A673 (cell line): ENCODE data around the gene EPHA8. TPM values are rescaled to one million over a fixed set of nuclear protein-coding genes. Genes with fewer than 3 reads are reported as not detected.

Experiments
- BruUV-seq: library from RNA; stranded (reverse); fragments of 400-500 nt; replicated peaks from 2 replicates; lab custom pipeline; 2021; lab: Mats Ljungman, UMichigan
- CTCF ChIA-PET: fragments of 300-600 bp; sonication (Branson Sonifier 250); formaldehyde crosslinking; loops from one replicate; lab custom pipeline; 2022; ENCODE audit warnings: antibody characterized with exemption; lab: Charles Lee
- POLR2A ChIA-PET: fragments of 300-600 bp; sonication (Branson Sonifier 250); formaldehyde crosslinking; loops from one replicate; lab custom pipeline; 2022; ENCODE audit warnings: antibody characterized with exemption; ENCODE audit not compliant: low non-redundant PET; lab: Charles Lee
- DNase-seq: peaks from one replicate; pipeline ENCODE4 v3.0.0-alpha.2; 2015; ENCODE audit warnings: low spot score
- H3K27ac ChIP-seq: fragments of 200-600 bp; sonication (generic); 2 replicates; pipeline ENCODE4 v1.5.1; 2016; ENCODE audit warnings: mixed run types, low read depth, mild to moderate bottlenecking, mixed read lengths, antibody characterized with exemption, low read length; ENCODE audit not compliant: poor library complexity, severe bottlenecking
- H3K27me3 ChIP-seq: fragments of 200-600 bp; sonication (generic); replicated peaks from 2 replicates; pipeline ENCODE4 v1.6.1; 2017; ENCODE audit warnings: mixed run types, low read depth, mild to moderate bottlenecking, mixed read lengths, antibody characterized with exemption, low read length; ENCODE audit not compliant: insufficient read depth, poor library complexity
- H3K36me3 ChIP-seq: fragments of 200-600 bp; sonication (generic); 2 replicates; pipeline ENCODE4 v1.6.1; 2016; ENCODE audit warnings: mixed run types, mild to moderate bottlenecking, mixed read lengths, antibody characterized with exemption, low read length; ENCODE audit not compliant: insufficient read depth, poor library complexity, severe bottlenecking
- H3K4me1 ChIP-seq: fragments of 200-600 bp; sonication (generic); 2 replicates; pipeline ENCODE4 v1.6.1; 2017; ENCODE audit warnings: mixed run types, mild to moderate bottlenecking, mixed read lengths, antibody characterized with exemption, low read length; ENCODE audit not compliant: insufficient read depth, poor library complexity, severe bottlenecking
- H3K4me3 ChIP-seq: fragments of 200-600 bp; sonication (generic); 2 replicates; pipeline ENCODE4 v1.5.1; 2016; ENCODE audit warnings: low read depth, mixed run types, mild to moderate bottlenecking, mixed read lengths, low read length; ENCODE audit not compliant: poor library complexity, severe bottlenecking
- H3K9me3 ChIP-seq: fragments of 200-600 bp; sonication (generic); 2 replicates; pipeline ENCODE4 v1.6.1; 2016; ENCODE audit warnings: mixed run types, low read depth, mild to moderate bottlenecking, mixed read lengths, antibody characterized with exemption, low read length; ENCODE audit not compliant: poor library complexity, severe bottlenecking
- CTCF ChIP-seq: fragments of 300-800, 200-600 bp; sonication (generic); conservative IDR thresholded peaks from 2 replicates; pipeline ENCODE4 v1.5.1; 2017; ENCODE audit warnings: low read depth, mild to moderate bottlenecking, antibody characterized with exemption, low read length, moderate library complexity, mixed read lengths
- EZH2 ChIP-seq: fragments of 200-600 bp; sonication (generic); IDR thresholded peaks from 2 replicates; pipeline ENCODE4 v1.6.1; 2017; ENCODE audit warnings: borderline replicate concordance, low read depth, mild to moderate bottlenecking, mixed read lengths, antibody characterized with exemption, low read length; ENCODE audit not compliant: poor library complexity, severe bottlenecking
- intact Hi-C: fragments of 100-400 bp; cut with micrococcal nuclease; formaldehyde crosslinking; loops from one replicate; pipeline ENCODE4 v1.10.0; 2022; ENCODE audit not compliant: unreplicated experiment
- total RNA-seq: library from RNA; stranded (reverse); gene quantifications from 2 replicates; pipeline ENCODE4 v1.2.3, GENCODE V29; 2021

Gene EPHA8
- total RNA-seq, 1 experiment from 2014 or later = not detected

GRCh38 chr1:22597996-22598395, 34.7 kb downstream of the EPHA8 start:
- CTCF ChIA-PET = no interaction called here
- H3K36me3 ChIP-seq = no peaks in the 10 kb centered on the region
- intact Hi-C loops = no loop called here
- H3K27ac ChIP-seq = no peak overlapping the region
- H3K4me1 ChIP-seq = no peaks in the 10 kb centered on the region
- no TSS peak for BruUV-seq
- no peak overlapping the region for H3K4me3 ChIP-seq
- DNase-seq = no peak
- no peaks in the 10 kb centered on the region for H3K9me3 ChIP-seq
- TF ChIP-seq EZH2 (no peak), CTCF (no peak)
- H3K27me3 ChIP-seq = peaks cover 60% of the 10 kb centered on the region
- POLR2A ChIA-PET = no interaction called here

GRCh38 chr1:22598736-22599135, 35.4 kb downstream of the EPHA8 start:
- Histone ChIP-seq H3K4me1 (no peaks in the 10 kb centered on the region), H3K27ac (no peak overlapping the region), H3K36me3 (no peaks in the 10 kb centered on the region), H3K9me3 (no peaks in the 10 kb centered on the region), H3K27me3 (peaks cover 61% of the 10 kb centered on the region), H3K4me3 (no peak overlapping the region)
- no peak for DNase-seq
- no peak for TF ChIP-seq CTCF
- BruUV-seq = no TSS peak
- intact Hi-C loops = no loop called here
- CTCF ChIA-PET = no interaction called here
- POLR2A ChIA-PET = no interaction called here

- Histone ChIP-seq H3K27ac (no peak overlapping the region), H3K4me1 (no peaks in the 10 kb centered on the region), H3K36me3 (no peaks in the 10 kb centered on the region), H3K27me3 (peaks cover 67% of the 10 kb centered on the region), H3K4me3 (no peak overlapping the region), H3K9me3 (no peaks in the 10 kb centered on the region)
- TF ChIP-seq CTCF (no peak), EZH2 (no peak)
- intact Hi-C loops = no loop called here
- DNase-seq = no peak
- POLR2A ChIA-PET = no interaction called here
- CTCF ChIA-PET = no interaction called here
- BruUV-seq = no TSS peak
Measured at GRCh38 chr1:22600071-22600816, 37.0 kb downstream of the EPHA8 start.
